ENCODE measurements around the gene CSRP3.
A peak's percentile ranks its signal among the peaks of the same experiment; 100 is the strongest.

DNA sequence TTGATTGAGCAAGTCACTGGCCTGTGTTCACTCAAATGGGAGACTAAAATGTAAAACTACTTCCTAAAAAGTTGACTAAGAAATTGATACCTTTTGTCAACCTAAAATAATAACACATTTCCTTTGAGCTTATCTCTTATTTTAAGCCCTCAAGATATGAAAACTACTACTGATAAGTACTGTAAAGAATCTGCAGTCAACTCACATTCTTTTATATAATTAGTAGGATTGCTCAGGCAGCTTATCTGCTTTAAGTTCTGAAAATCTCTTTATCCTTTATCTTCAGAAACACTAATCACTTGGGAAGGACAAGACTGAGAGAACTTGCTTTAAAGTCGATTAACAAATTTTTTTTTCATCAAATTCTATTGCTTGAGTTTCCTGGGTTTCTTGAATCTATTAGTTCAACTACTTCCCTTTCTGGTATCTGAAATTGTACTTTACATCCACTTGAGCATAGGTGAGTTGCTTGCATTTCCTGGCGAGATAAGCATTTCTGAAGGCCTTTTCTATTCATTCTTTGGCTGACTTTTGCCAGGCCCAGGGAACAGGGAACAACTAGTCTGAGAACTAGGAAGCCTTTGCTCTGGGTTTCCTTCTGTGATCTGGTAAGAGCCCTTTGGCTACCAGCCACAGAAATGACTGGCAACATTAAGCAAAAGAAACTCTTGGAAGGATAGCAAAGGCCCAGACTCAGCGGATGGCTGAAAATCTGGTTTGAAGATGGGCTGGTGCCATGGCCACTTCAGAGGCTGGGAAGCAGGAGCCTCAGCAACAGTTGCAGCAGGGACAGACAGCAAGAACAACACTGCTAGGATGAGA is 19.3 kb upstream of the CSRP3 start:
- TF ChIP-seq, protein P1, sequence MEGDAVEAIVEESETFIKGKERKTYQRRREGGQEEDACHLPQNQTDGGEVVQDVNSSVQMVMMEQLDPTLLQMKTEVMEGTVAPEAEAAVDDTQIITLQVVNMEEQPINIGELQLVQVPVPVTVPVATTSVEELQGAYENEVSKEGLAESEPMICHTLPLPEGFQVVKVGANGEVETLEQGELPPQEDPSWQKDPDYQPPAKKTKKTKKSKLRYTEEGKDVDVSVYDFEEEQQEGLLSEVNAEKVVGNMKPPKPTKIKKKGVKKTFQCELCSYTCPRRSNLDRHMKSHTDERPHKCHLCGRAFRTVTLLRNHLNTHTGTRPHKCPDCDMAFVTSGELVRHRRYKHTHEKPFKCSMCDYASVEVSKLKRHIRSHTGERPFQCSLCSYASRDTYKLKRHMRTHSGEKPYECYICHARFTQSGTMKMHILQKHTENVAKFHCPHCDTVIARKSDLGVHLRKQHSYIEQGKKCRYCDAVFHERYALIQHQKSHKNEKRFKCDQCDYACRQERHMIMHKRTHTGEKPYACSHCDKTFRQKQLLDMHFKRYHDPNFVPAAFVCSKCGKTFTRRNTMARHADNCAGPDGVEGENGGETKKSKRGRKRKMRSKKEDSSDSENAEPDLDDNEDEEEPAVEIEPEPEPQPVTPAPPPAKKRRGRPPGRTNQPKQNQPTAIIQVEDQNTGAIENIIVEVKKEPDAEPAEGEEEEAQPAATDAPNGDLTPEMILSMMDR (IDR thresholded peaks at IDR 0.05), result no peak
- TF ChIP-seq EP300 (IDR thresholded peaks at IDR 0.05) (no peak), POLR2A (IDR thresholded peaks at IDR 0.05) (no peak), POLR2AphosphoS5 (IDR thresholded peaks at IDR 0.05) (peak in 2 of 3 donors; percentile 48 to 50)

Data from stomach (tissue), 4 donors.